Astrocyte of the spinal cord (primary cell): ENCODE measurements around the gene BTBD10.

Experiments
- DNase-seq: peaks from one replicate; pipeline ENCODE4 v3.0.0; 2011; ENCODE audit warnings: low read depth, low spot score
- H3K4me3 ChIP-seq: 2 replicates; pipeline ENCODE4 v1.5.1; 2011; ENCODE audit warnings: low read depth, mild to moderate bottlenecking, low read length, moderate library complexity
- in situ Hi-C: cut with HindIII; loops from 2 replicates; pipeline ENCODE4 v1.10.0; 2017; ENCODE audit warnings: low sequenced_read_pairs
- TF ChIP-seq, protein P1 (sequence below): IDR thresholded peaks from 2 replicates; pipeline ENCODE4 v1.5.1; 2012; ENCODE audit warnings: low read depth, mild to moderate bottlenecking, low read length, inconsistent platforms

The BTBD10 gene

DNA sequence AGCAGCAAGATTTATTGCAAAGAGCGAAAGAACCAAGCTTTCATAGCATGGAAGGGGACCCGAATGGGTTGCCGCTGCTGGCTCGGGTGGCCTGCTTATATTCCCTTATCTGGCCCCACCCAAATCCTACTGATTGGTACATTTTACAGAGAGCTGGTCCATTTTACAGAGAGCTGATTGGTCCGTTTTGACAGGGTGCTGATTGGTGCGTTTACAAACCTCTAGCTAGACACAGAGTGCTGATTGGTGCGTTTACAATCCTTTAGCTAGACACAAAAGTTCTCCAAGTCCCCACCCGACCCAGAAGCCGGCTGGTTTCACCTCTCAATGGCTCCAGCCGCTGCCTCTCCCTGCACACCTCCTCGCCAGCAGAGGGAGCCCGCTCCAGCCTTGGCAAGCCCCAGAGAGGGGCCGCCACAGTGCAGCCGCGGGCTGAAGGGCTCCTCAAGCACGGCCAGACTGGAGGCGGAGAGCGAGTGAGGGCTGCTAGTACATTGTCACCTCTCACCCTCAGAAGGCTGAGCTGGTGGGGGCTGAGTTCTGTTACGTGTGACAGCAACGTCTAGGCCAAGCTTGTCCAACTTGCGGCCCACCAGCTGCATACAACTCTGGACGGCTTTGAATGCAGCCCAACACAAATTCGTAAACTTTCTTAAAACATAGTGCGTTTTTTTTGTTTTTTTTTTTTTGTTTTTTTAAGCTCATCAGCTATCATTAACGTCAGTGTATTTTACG is 24.1 kb upstream of the BTBD10 start:
- in situ Hi-C loops = no loop called here
- H3K4me3 ChIP-seq = no peak overlapping the region
- no peak for DNase-seq
- TF ChIP-seq, protein P1, sequence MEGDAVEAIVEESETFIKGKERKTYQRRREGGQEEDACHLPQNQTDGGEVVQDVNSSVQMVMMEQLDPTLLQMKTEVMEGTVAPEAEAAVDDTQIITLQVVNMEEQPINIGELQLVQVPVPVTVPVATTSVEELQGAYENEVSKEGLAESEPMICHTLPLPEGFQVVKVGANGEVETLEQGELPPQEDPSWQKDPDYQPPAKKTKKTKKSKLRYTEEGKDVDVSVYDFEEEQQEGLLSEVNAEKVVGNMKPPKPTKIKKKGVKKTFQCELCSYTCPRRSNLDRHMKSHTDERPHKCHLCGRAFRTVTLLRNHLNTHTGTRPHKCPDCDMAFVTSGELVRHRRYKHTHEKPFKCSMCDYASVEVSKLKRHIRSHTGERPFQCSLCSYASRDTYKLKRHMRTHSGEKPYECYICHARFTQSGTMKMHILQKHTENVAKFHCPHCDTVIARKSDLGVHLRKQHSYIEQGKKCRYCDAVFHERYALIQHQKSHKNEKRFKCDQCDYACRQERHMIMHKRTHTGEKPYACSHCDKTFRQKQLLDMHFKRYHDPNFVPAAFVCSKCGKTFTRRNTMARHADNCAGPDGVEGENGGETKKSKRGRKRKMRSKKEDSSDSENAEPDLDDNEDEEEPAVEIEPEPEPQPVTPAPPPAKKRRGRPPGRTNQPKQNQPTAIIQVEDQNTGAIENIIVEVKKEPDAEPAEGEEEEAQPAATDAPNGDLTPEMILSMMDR = peak; percentile 34

DNA sequence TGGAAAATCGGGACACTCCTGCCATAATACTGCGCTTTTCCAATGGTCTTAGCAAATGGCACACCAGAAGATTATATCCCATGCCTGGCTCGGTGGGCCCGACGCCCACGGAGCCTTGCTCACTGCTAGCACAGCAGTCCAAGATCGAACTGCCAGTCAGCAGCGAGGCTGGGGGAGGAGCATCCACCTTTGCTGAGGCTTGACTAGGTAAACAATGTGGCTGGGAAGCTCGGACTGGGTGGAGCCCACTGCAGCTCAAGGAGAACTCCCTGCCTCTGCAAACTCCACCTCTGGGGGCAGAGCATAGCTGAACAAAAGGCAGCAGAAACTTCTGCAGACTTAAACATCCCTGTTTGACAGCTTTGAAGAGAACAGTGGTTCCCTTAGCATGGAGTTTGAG is 17.2 kb upstream of the BTBD10 start:
- no peak overlapping the region for H3K4me3 ChIP-seq
- in situ Hi-C loops = no loop called here
- DNase-seq = no peak
- TF ChIP-seq, protein P1 = no peak

DNA sequence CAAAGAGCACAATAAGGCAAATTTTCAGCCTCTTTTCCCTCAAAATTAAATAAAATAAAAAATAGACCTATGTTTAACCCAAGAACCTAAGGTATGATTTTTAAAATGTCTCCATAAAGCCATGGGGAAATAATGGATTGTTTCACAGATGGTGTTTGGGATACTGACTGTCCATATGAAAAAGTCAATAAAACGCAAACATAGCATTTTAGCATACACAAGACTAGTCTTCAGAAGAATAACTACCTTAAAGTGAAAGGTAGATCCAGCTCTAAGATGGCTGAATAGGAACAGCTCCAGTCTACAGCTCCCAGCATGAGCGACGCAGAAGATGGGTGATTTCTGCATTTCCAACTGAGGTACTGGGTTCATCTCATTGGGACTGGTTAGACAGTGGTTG is 16.7 kb upstream of the BTBD10 start:
- in situ Hi-C loops = no loop called here
- no peak overlapping the region for H3K4me3 ChIP-seq
- DNase-seq = no peak
- TF ChIP-seq, protein P1 = no peak

DNA sequence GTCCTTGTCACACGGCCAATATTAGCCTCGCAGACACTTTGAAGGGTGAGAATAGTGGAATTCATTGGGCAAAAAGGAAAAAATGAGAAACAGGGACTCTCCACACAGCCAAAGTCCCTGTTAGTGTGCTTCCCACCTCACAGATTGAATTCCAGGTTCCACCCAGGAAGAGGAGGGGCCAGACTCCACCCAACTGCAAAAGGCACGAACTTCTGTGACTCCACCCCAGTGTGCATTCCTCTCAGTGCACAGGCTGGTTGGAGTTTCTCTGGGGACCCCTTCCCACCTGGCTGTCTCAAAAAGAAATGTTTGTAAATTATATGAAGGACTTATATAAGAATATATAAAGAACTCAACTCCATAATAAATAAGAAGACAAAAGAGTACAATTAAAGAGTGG is 12.1 kb upstream of the BTBD10 start:
- in situ Hi-C loops = no loop called here
- no peak for DNase-seq
- TF ChIP-seq, protein P1 = no peak

DNA sequence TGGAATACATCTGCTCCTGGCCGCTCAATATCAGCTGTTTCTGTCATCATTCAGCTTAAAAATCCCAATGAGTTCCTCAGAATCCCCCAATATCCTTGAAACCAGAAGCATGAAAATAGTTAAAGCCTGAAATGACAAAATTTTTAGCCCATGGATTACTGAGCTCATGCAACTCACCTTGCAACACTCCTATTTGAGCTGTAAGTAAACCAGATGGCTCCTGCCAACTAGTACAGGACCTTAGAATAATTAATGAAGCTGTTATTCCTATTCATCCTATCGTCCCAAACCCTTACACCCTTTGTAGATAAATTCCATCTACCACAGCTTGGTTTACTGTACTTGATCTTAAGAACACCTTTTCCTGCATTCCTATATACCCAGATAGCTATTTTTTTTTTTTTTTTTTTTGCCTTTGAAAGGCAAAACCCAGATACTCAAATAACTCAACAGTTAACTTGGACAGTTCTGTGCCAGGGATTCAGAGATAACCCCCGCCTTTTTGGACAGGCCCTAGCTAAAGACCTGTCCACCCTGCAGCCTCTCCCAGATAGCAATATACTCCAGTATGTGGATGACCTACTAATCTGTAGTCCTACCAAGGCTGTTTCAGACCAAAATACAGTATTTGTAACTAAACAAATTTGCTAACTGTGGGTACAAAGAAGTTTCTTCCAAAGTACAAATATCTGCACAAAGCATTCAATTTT is 10.1 kb upstream of the BTBD10 start:
- TF ChIP-seq, protein P1 = no peak
- in situ Hi-C loops = no loop called here
- no peak for DNase-seq
- H3K4me3 ChIP-seq = no peak overlapping the region

More for the DNA sequence above, 12.1 kb upstream of the BTBD10 start:
- no peak overlapping the region for H3K4me3 ChIP-seq

DNA sequence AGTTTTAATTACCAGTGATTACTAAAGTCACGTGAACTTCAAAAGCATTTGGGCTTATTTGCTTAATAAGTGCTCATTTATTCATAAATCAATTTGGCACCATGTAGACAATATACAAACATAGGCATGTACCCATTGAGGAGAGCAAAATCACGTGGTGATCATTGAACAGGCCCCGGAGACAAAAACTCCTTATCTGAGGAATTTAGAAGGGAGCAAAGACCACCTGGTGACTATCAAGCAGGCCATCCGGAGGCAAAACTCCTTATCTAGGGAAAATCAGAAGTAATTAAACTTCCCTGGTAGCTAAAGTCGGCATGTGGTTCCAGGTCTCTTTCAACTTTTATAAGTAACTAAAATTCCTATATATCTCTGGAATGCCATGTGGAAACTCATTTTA is 5.7 kb upstream of the BTBD10 start:
- in situ Hi-C loops = no loop called here
- H3K4me3 ChIP-seq = no peak overlapping the region
- DNase-seq = no peak
- TF ChIP-seq, protein P1 = no peak
